Stimulated activated CD4-positive, alpha-beta T cell treated with anti-CD3 and anti-CD28 coated beads, Interleukin-4, amount 100 ng/mL, for 1 hour (primary cell): ENCODE results near the gene SLC7A11.

Experiments used
- DNase-seq: peaks from one replicate; pipeline ENCODE4 v3.0.0-alpha.2; 2020

SLC7A11 gene

GRCh38 chr4:138140879-138141278 is 101.3 kb downstream of the SLC7A11 start:
- DNase-seq = no peak

- no peak for DNase-seq
These were observed 103.4 kb downstream of the SLC7A11 start for GRCh38 chr4:138138774-138139173.

GRCh38 chr4:138135610-138136009 is 106.5 kb downstream of the SLC7A11 start:
- DNase-seq = no peak

GRCh38 chr4:138118270-138118669 is 123.9 kb downstream of the SLC7A11 start:
- no peak for DNase-seq

GRCh38 chr4:138115053-138115452 is 127.1 kb downstream of the SLC7A11 start:
- no peak for DNase-seq

GRCh38 chr4:138114434-138114833 is 127.7 kb downstream of the SLC7A11 start:
- no peak for DNase-seq
